ENCODE measurements around the gene BRMS1L. TPM values are rescaled to one million over a fixed set of nuclear protein-coding genes. Genes with fewer than 3 reads are reported as not detected.
A peak's percentile ranks its signal among the peaks of the same experiment; 100 is the strongest.

BRMS1L gene
- total and polyA plus RNA-seq, 2 experiments from 2014 or later: 11.8 to 19.5 TPM

- TF ChIP-seq, protein P1, sequence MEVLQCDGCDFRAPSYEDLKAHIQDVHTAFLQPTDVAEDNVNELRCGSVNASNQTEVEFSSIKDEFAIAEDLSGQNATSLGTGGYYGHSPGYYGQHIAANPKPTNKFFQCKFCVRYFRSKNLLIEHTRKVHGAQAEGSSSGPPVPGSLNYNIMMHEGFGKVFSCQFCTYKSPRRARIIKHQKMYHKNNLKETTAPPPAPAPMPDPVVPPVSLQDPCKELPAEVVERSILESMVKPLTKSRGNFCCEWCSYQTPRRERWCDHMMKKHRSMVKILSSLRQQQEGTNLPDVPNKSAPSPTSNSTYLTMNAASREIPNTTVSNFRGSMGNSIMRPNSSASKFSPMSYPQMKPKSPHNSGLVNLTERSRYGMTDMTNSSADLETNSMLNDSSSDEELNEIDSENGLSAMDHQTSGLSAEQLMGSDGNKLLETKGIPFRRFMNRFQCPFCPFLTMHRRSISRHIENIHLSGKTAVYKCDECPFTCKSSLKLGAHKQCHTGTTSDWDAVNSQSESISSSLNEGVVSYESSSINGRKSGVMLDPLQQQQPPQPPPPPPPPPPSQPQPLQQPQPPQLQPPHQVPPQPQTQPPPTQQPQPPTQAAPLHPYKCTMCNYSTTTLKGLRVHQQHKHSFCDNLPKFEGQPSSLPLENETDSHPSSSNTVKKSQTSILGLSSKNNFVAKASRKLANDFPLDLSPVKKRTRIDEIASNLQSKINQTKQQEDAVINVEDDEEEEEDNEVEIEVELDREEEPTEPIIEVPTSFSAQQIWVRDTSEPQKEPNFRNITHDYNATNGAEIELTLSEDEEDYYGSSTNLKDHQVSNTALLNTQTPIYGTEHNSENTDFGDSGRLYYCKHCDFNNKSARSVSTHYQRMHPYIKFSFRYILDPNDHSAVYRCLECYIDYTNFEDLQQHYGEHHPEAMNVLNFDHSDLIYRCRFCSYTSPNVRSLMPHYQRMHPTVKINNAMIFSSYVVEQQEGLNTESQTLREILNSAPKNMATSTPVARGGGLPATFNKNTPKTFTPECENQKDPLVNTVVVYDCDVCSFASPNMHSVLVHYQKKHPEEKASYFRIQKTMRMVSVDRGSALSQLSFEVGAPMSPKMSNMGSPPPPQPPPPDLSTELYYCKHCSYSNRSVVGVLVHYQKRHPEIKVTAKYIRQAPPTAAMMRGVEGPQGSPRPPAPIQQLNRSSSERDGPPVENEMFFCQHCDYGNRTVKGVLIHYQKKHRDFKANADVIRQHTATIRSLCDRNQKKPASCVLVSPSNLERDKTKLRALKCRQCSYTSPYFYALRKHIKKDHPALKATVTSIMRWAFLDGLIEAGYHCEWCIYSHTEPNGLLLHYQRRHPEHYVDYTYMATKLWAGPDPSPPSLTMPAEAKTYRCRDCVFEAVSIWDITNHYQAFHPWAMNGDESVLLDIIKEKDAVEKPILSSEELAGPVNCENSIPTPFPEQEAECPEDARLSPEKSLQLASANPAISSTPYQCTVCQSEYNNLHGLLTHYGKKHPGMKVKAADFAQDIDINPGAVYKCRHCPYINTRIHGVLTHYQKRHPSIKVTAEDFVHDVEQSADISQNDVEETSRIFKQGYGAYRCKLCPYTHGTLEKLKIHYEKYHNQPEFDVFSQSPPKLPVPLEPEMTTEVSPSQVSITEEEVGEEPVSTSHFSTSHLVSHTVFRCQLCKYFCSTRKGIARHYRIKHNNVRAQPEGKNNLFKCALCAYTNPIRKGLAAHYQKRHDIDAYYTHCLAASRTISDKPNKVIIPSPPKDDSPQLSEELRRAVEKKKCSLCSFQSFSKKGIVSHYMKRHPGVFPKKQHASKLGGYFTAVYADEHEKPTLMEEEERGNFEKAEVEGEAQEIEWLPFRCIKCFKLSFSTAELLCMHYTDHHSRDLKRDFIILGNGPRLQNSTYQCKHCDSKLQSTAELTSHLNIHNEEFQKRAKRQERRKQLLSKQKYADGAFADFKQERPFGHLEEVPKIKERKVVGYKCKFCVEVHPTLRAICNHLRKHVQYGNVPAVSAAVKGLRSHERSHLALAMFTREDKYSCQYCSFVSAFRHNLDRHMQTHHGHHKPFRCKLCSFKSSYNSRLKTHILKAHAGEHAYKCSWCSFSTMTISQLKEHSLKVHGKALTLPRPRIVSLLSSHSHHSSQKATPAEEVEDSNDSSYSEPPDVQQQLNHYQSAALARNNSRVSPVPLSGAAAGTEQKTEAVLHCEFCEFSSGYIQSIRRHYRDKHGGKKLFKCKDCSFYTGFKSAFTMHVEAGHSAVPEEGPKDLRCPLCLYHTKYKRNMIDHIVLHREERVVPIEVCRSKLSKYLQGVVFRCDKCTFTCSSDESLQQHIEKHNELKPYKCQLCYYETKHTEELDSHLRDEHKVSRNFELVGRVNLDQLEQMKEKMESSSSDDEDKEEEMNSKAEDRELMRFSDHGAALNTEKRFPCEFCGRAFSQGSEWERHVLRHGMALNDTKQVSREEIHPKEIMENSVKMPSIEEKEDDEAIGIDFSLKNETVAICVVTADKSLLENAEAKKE (CRISPR knock-in tag; IDR thresholded peaks at IDR 0.05): no peak
Observed at GRCh38 chr14:35814371-35815005, 11.7 kb upstream of the BRMS1L start (continued).

- H3K36me3 ChIP-seq (ENCODE audit: insufficient read depth): no peaks in the 10 kb centered on the region
- H3F3A ChIP-seq (replicated peaks; ENCODE audit: low read depth): no peaks in the 10 kb centered on the region
- H3K27me3 ChIP-seq (ENCODE audit: insufficient read depth): no peaks in the 10 kb centered on the region
- no peaks in the 10 kb centered on the region for H3K9me2 ChIP-seq (ENCODE audit: insufficient read depth)
- no peaks in the 10 kb centered on the region for H3K9me3 Mint-ChIP-seq
- H3K4me1 Mint-ChIP-seq: no peaks in the 10 kb centered on the region
- no peaks in the 10 kb centered on the region for H4K20me1 ChIP-seq (replicated peaks; ENCODE audit: insufficient read depth)
- no peak overlapping the region for H3K27ac ChIP-seq (ENCODE audit: low read depth)
- H3K27me3 Mint-ChIP-seq (ENCODE audit: insufficient read depth, low read depth, poor library complexity): no peaks in the 10 kb centered on the region
- no peak overlapping the region for H3K4me3 Mint-ChIP-seq
- ATAC-seq: peak; percentile 66
- no peaks in the 10 kb centered on the region for H3K4me1 ChIP-seq (ENCODE audit: insufficient read depth)
- TF ChIP-seq, protein P2, sequence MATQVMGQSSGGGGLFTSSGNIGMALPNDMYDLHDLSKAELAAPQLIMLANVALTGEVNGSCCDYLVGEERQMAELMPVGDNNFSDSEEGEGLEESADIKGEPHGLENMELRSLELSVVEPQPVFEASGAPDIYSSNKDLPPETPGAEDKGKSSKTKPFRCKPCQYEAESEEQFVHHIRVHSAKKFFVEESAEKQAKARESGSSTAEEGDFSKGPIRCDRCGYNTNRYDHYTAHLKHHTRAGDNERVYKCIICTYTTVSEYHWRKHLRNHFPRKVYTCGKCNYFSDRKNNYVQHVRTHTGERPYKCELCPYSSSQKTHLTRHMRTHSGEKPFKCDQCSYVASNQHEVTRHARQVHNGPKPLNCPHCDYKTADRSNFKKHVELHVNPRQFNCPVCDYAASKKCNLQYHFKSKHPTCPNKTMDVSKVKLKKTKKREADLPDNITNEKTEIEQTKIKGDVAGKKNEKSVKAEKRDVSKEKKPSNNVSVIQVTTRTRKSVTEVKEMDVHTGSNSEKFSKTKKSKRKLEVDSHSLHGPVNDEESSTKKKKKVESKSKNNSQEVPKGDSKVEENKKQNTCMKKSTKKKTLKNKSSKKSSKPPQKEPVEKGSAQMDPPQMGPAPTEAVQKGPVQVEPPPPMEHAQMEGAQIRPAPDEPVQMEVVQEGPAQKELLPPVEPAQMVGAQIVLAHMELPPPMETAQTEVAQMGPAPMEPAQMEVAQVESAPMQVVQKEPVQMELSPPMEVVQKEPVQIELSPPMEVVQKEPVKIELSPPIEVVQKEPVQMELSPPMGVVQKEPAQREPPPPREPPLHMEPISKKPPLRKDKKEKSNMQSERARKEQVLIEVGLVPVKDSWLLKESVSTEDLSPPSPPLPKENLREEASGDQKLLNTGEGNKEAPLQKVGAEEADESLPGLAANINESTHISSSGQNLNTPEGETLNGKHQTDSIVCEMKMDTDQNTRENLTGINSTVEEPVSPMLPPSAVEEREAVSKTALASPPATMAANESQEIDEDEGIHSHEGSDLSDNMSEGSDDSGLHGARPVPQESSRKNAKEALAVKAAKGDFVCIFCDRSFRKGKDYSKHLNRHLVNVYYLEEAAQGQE (IDR thresholded peaks at IDR 0.05; ENCODE audit: unreplicated experiment): no peak
- TF ChIP-seq EZH2 (IDR thresholded peaks at IDR 0.05; ENCODE audit: low read depth, unreplicated experiment) (no peak), CREB1 (CRISPR knock-in tag; IDR thresholded peaks at IDR 0.05; ENCODE audit: low read depth) (no peak), ZNF331 (CRISPR knock-in tag; IDR thresholded peaks at IDR 0.05; ENCODE audit: low read depth) (no peak), CTCF (conservative IDR thresholded peaks at IDR 0.05; ENCODE audit: low read depth in 2 of 2) (peak; percentile 69 to 71)
- H3K27ac Mint-ChIP-seq: no peak overlapping the region; the same call in 1 of the 2 replicates
- no peak overlapping the region for H3K4me2 ChIP-seq
- H3K79me2 ChIP-seq (replicated peaks; ENCODE audit: insufficient read depth): no peaks in the 10 kb centered on the region
- peak; percentile 75 for DNase-seq (ENCODE audit: low spot score)
- no peaks in the 10 kb centered on the region for H3K36me3 Mint-ChIP-seq (ENCODE audit: low read depth)
- 0 out of 2 replicates have a peak overlapping the region, but pooled peaks have one; percentile 45 for H2AFZ ChIP-seq
- no peak overlapping the region for H3K4me3 ChIP-seq
Observed at GRCh38 chr14:35818346-35819115, 7.6 kb upstream of the BRMS1L start.
